Hepatocyte (in vitro differentiated cells): ENCODE measurements around the gene FMOD.

Source experiments
- CTCF ChIP-seq: fragments of 200-600 bp; sonication (generic); IDR thresholded peaks from 2 replicates; pipeline ENCODE4 v1.5.1; 2016; ENCODE audit warnings: antibody characterized with exemption, mild to moderate bottlenecking; ENCODE audit not compliant: poor library complexity
- EZH2phosphoT487 ChIP-seq: fragments of 200-600 bp; sonication (generic); IDR thresholded peaks from one replicate; pipeline ENCODE4 v1.6.1; 2018; ENCODE audit warnings: antibody characterized with exemption, mild to moderate bottlenecking, low read depth, moderate library complexity; ENCODE audit not compliant: unreplicated experiment, severe bottlenecking

DNA sequence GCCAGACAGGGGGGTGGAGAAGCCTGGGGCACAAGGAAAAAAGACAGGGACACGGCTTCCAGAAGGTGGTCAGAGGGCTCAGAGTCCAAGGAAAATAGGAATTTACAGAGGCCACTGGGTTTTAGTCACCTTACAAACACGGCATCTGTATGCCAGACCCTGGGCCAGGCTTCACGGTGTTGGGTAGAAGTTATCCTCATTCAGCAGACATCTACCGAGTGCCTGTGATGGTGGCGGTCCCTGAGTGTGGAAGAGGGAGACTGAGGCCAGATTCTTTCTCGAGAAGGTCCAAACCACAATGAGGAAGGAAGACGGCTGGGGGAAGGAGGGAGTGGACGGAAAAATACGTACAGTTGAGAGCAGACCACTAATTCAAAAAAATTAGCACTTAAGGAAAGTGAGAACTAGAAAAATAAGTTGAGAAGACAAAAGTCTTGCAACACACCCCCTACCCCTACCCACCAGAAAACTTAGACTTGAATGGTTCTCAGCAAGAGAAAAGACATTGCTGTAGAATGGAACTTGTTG lies 46.5 kb downstream of the FMOD start:
- TF ChIP-seq CTCF (no peak), EZH2phosphoT487 (no peak)
